HUES6 (cell line): Measurements from ENCODE around the gene ATP8A2.

ENCODE experiments used
- H3K27ac ChIP-seq: 2 replicates; pipeline ENCODE4 v1.7.0; 2013; ENCODE audit warnings: low read depth, mild to moderate bottlenecking, low read length, inconsistent platforms
- H3K27me3 ChIP-seq: 2 replicates; pipeline ENCODE4 v1.6.1; 2013; ENCODE audit warnings: low read length; ENCODE audit not compliant: control insufficient read depth, insufficient read depth
- H3K36me3 ChIP-seq: 2 replicates; pipeline ENCODE4 v1.6.1; 2013; ENCODE audit warnings: low read length; ENCODE audit not compliant: control insufficient read depth, insufficient read depth
- H3K4me1 ChIP-seq: 2 replicates; pipeline ENCODE4 v1.6.1; 2013; ENCODE audit warnings: low read length; ENCODE audit not compliant: control insufficient read depth, insufficient read depth
- H3K4me3 ChIP-seq: 2 replicates; pipeline ENCODE4 v1.5.1; 2013; ENCODE audit warnings: low read depth, low read length
- H3K9ac ChIP-seq: one replicate; pipeline ENCODE4 v1.6.1; 2013; ENCODE audit warnings: mild to moderate bottlenecking, low read length
- H3K9me3 ChIP-seq: 2 replicates; pipeline ENCODE4 v1.6.1; 2013; ENCODE audit warnings: low read depth, low read length; ENCODE audit not compliant: control insufficient read depth, insufficient read depth

Gene ATP8A2

DNA sequence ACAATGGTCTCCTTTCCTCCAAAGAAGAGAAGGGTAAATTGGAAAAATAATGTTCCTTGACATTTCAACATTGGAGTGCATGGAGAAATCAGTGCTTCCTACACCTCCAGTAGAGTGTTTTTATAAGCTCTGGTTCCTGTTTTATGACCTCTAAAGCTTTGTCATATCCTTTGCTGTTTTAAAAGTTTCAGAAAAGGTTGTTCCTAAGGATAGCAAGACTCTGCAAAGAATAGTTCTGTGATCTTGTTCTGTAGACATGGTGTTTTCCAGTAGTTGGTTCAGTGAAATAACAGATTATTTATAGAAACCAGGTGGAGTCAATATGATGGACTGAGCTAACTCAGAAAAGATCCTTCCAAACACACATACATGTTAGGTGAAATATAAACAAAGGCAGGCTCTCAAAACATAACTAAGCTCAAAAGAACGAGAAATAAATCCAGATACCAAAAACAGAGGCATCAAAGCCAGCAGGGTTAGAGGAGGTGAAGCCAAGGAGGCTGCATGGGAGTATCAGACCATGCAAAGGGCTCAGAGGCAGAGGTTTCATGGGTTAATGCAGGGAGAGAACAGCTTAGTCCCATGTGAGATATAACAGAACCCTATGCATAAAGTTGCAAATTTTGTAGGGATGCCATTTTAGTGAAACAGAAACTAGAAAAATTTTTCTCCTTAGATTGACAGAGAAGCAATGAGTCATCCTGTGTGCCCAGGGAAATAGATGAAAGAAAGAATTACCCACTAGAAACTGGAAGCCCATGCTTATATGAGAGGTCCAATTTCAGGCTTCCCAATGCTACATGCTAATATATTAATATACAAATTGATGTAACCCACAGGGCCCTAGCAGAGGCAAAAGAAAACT is 635.7 kb downstream of the ATP8A2 start:
- Histone ChIP-seq H3K27me3 (no peaks in the 10 kb centered on the region), H3K4me1 (no peaks in the 10 kb centered on the region), H3K9ac (no peak overlapping the region), H3K27ac (no peak overlapping the region), H3K36me3 (no peaks in the 10 kb centered on the region), H3K4me3 (no peak overlapping the region), H3K9me3 (0 out of 2 replicates have a peak, but pooled peaks cover 2% of the 10 kb centered on the region)

DNA sequence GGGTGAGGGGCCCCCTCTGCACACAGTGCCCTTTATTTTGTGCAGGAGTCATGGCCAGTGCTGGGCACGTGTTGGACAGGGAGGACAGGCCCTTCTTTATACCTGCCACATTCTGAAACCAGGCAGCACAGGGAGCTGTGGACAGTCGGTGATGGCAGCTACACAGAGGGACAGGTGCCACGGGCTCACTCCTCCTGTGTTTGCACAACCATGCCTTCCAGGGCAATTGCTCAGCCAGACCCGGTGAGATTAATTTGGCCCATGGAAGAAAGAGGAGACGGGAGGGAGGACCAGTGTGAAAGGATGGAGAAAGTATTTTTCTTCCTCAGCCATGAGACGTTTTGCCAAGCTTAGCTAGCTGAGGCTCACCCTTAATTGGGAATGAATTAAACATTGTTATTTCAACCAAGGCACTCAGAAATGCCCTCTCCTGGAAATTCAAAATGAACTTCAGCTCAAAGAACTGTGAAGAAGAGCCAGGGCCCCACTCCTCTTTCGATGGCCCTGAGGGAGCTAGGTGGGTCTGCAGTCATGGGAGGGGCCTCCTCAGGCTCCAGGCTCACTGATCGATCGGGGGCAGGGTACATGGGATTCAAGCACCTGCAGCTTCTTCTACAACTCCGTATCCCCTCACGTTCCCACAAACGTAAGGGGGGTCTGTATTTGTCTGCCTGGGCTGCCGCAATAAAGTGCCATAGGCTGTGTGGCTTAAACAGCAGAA is 638.9 kb downstream of the ATP8A2 start:
- no peaks in the 10 kb centered on the region for H3K27me3 ChIP-seq

DNA sequence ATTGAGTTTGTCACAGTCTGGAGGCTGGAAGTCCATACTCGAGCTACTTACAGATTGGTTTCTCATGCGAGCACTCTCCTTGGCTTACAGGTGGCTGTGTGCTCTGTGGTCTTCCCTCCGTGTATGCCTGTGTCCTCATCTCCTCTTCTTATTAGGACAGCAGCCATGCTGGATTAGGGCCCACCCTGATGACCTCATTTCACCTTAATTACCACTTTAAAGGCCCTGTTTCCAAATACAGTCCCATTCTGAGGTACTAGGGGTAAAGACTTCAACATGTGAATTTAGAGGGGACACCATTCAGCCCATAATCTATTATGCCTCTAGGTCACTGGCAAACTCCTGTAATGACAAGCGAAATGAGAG is 639.4 kb downstream of the ATP8A2 start:
- H3K9ac ChIP-seq = no peak overlapping the region
- no peaks in the 10 kb centered on the region for H3K36me3 ChIP-seq
- H3K27ac ChIP-seq = no peak overlapping the region
- H3K4me3 ChIP-seq = no peak overlapping the region
- H3K9me3 ChIP-seq = 0 out of 2 replicates have a peak, but pooled peaks cover 4% of the 10 kb centered on the region
- H3K27me3 ChIP-seq = no peaks in the 10 kb centered on the region
- no peaks in the 10 kb centered on the region for H3K4me1 ChIP-seq

More for the DNA sequence above, 638.9 kb downstream of the ATP8A2 start:
- Histone ChIP-seq H3K4me3 (no peak overlapping the region), H3K9me3 (0 out of 2 replicates have a peak, but pooled peaks cover 4% of the 10 kb centered on the region), H3K9ac (no peak overlapping the region), H3K4me1 (no peaks in the 10 kb centered on the region), H3K36me3 (no peaks in the 10 kb centered on the region), H3K27ac (no peak overlapping the region)

DNA sequence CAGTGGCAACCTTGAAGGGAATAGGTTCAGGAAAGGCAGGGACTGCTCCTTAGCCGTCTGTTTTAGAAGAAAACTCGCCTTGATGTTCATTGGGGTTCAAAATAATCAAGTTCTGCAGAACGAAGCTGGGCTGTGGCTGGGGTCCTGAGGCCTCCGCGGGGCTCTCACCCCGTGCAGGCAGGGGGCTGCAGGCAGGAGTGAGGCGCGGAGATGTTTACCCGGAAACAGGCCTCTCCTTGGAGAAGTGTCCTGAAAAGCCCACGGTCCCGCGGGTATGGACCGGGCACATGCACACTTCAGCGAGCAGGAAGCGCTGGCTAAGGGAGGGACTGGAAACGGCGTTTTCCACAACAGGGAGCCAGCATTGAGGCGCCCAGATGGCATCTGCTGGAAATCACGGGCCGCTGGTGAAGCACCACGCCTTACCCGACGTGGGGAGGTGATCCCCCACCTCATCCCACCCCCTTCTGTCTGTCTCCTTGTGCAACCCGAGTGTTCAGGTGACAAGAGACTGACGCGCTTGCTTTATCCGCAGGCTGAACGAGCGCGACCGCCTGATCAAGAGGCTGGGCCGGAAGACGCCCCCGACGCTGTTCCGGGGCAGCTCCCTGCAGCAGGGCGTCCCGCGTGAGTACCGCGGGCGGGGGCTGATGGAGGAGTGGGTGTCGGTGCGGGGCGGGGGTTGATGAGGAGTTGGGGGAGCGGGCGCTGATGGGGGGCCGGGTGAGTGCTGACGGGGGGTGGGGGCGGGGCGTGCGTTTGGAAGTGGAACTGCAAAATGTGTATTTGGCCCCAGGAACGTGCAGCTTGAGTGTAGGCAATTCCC is 640.4 kb downstream of the ATP8A2 start:
- H3K9me3 ChIP-seq = 0 out of 2 replicates have a peak, but pooled peaks cover 4% of the 10 kb centered on the region
- H3K4me3 ChIP-seq = no peak overlapping the region
- no peak overlapping the region for H3K9ac ChIP-seq
- H3K36me3 ChIP-seq = no peaks in the 10 kb centered on the region
- no peaks in the 10 kb centered on the region for H3K4me1 ChIP-seq
- no peak overlapping the region for H3K27ac ChIP-seq
- no peaks in the 10 kb centered on the region; the same call in 1 of the 2 replicates for H3K27me3 ChIP-seq

DNA sequence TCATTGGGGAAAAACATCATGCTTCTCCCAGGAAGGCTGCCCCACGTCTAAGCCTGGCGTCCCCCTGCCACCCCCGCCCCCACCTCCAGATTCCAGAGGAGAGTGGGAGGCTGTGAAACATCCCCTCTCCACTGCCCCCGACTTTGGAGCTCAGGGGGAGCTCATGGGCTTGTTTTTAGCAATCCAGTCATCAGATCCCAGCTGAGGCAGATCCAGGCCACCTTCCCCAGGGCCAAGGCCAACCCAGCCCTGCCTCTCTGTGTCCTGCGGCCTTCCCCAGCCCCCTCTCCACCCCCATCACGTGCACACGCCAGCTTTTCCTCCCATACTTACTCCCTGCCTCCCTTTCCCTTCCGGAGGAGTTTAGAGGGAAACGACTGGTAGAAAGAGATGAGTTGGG is 641.2 kb downstream of the ATP8A2 start:
- no peak overlapping the region for H3K9ac ChIP-seq

DNA sequence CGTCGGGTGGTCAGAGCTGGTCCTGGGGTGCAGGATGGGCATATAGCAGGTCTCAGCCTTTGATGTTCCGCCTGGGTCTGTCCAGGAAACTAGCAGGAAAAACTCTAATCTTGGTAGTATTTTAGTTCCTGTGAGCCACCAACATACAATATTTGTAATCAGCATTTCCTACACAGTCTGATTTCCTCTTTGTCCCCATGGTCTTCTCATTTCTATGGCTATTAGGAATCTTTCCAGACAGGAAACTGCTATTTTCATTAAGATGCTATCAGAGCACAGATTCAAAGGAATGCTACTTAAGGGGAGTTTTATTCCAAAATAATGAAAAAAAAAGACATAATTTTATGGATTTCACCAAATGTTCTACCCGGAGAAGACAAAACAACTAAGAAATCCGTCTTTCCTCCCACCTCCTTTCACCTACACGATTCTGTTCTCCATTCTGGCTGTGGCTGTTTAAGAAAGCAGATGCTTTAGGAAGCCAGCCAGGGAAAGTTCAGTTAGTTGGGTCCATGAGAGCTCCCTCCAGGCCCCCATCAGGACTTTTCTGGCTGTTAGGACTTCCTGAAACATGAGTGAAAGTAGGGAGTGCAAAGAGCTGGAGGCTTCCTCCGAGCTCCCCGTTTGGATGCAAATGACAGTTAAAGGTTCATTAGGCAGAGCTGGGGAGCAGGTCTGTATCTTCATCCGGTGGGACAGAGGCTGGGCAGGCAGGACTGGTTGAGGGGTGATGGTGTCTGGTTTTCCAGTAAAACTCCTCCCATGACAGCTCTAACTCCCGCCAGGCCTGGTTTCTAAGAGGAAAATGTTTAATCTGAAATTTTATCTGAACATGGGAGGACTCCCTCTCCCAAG is 643.7 kb downstream of the ATP8A2 start:
- H3K4me1 ChIP-seq = peaks cover 6% of the 10 kb centered on the region; the same call in 1 of the 2 replicates
- no peak overlapping the region for H3K9ac ChIP-seq
- H3K9me3 ChIP-seq = 0 out of 2 replicates have a peak, but pooled peaks cover 4% of the 10 kb centered on the region
- no peak overlapping the region for H3K4me3 ChIP-seq
- H3K27me3 ChIP-seq = no peaks in the 10 kb centered on the region; the same call in 1 of the 2 replicates
- no peaks in the 10 kb centered on the region for H3K36me3 ChIP-seq
- H3K27ac ChIP-seq = no peak overlapping the region

More for the DNA sequence above, 641.2 kb downstream of the ATP8A2 start:
- Histone ChIP-seq H3K4me1 (no peaks in the 10 kb centered on the region), H3K4me3 (no peak overlapping the region), H3K27me3 (no peaks in the 10 kb centered on the region; the same call in 1 of the 2 replicates), H3K9me3 (0 out of 2 replicates have a peak, but pooled peaks cover 4% of the 10 kb centered on the region), H3K36me3 (no peaks in the 10 kb centered on the region), H3K27ac (no peak overlapping the region)

DNA sequence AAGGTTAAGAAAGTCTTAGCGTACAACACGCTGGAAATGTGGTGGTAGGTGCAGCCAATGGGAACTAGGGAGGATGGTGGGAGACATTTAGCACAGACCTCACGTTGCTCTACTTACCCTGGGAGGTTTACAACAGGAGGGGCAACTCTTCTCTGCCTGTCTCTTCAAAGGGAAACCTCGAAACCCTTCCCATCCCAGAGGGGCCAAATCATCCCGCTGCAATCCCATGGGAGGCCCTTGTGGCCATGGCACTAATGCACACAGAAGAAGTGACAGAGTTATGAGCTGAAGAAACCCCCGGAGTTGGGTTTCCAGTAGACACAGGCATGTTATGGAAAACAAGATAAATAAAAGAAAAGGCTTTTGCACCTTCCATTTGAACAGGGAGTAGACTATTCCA is 644.4 kb downstream of the ATP8A2 start:
- no peak overlapping the region for H3K4me3 ChIP-seq
- H3K27ac ChIP-seq = no peak overlapping the region
- no peak overlapping the region for H3K9ac ChIP-seq
- no peaks in the 10 kb centered on the region; the same call in 1 of the 2 replicates for H3K27me3 ChIP-seq
- no peaks in the 10 kb centered on the region for H3K36me3 ChIP-seq
- 0 out of 2 replicates have a peak, but pooled peaks cover 4% of the 10 kb centered on the region for H3K9me3 ChIP-seq
- peaks cover 6% of the 10 kb centered on the region; the same call in 1 of the 2 replicates for H3K4me1 ChIP-seq

DNA sequence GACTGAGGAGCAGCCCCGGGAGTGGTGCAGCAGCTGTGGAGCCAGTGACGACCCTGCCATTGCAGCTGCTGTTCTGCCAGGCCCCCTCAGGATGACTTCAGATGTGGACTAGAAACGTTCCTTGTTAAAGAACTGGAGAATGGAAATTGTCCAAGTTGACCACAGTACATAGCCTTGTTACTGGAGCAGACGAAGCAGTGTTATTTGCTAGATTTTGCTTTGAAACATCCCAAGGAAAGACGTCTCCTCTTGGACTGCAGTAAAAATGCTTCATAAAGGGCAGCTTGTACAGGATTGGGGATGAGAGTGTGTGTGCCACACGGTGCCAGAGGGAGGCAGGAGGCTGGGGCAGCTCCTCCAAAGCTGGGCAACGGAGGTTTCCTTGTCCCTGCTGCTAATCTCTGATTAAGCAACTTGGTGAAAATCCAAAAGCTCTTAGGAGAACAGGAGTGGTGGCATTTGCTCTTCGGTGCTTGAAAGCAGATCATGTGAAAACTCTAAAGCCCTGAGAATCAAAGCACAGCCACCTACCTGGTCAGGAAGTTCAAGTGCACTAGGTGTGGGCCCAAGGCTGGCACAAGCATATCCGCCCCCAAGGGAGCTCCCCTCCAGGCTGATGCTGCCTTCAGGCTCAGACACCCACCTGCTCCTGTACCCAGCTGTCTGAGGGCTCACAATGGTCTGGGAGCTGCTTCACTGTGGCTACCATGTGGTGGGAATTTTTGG is 645.6 kb downstream of the ATP8A2 start:
- Histone ChIP-seq H3K27ac (no peak overlapping the region), H3K9me3 (0 out of 2 replicates have a peak, but pooled peaks cover 4% of the 10 kb centered on the region), H3K27me3 (no peaks in the 10 kb centered on the region; the same call in 1 of the 2 replicates)

DNA sequence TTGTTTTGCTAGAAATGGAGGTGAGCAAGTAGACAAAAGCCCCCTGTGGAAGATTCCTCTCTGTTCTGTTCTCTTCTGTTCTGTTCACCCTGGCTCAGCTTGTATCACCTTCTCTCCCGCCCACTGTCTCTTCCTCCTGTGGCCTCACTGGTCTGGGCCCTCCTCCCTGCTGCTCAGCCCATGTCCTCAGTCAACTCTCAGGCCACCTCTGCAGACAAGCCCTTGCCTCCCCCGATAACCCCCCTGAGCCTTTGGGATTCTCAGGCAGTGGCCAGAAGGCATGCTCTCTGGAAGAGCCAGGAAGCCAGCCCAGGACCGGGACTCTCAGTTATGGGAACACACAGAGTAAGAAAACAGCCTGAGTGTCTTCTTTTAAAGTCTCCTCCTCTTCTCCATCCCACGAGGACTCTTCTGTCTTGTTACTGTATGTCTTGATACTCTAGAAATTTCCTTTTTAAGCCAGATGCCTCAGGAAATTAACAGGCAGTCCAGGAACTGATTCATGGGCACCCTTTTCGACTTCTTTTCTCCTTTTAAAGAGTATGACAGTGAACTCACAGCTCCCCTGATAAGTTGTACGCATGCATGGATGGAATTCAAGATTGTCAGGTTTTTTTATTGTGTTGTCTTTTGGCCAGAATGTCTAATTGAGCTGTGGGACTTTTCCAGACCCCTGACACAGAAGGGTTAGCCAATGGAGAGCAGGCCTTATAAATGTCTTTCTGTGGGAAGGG is 646.3 kb downstream of the ATP8A2 start:
- no peaks in the 10 kb centered on the region for H3K36me3 ChIP-seq
- H3K4me1 ChIP-seq = peaks cover 6% of the 10 kb centered on the region; the same call in 1 of the 2 replicates
- no peak overlapping the region for H3K4me3 ChIP-seq
- H3K9ac ChIP-seq = no peak overlapping the region
- H3K9me3 ChIP-seq = 0 out of 2 replicates have a peak, but pooled peaks cover 4% of the 10 kb centered on the region
- H3K27me3 ChIP-seq = no peaks in the 10 kb centered on the region; the same call in 1 of the 2 replicates
- no peak overlapping the region for H3K27ac ChIP-seq

More for the DNA sequence above, 645.6 kb downstream of the ATP8A2 start:
- Histone ChIP-seq H3K4me3 (no peak overlapping the region), H3K4me1 (peaks cover 6% of the 10 kb centered on the region; the same call in 1 of the 2 replicates), H3K36me3 (no peaks in the 10 kb centered on the region), H3K9ac (no peak overlapping the region)
